HG03196 (cell line): ENCODE results near the gene FBLIM1.

Source experiments
- ATAC-seq: cut with Tn5 transposase; IDR thresholded peaks from one replicate; pipeline ENCODE4 v1.9.1; 2021; ENCODE audit not compliant: unreplicated experiment

The FBLIM1 gene

GRCh38 chr1:15747378-15747777, 11.2 kb upstream of the FBLIM1 start:
- ATAC-seq = no peak

GRCh38 chr1:15748264-15748663, 10.3 kb upstream of the FBLIM1 start:
- no peak for ATAC-seq

- no peak for ATAC-seq
Measured at GRCh38 chr1:15748690-15749398, 9.8 kb upstream of the FBLIM1 start.

- no peak for ATAC-seq
Measured at GRCh38 chr1:15749399-15750291, 8.9 kb upstream of the FBLIM1 start.

- ATAC-seq = no peak
Measured at GRCh38 chr1:15750924-15751323, 7.7 kb upstream of the FBLIM1 start.

- no peak for ATAC-seq
Measured at GRCh38 chr1:15751717-15752116, 6.9 kb upstream of the FBLIM1 start.

GRCh38 chr1:15753776-15754175, 4.8 kb upstream of the FBLIM1 start:
- no peak for ATAC-seq

- no peak for ATAC-seq
Measured at GRCh38 chr1:15755021-15755645, 3.5 kb upstream of the FBLIM1 start.

- ATAC-seq = no peak
Measured at GRCh38 chr1:15755646-15756040, 3.0 kb upstream of the FBLIM1 start.

- ATAC-seq = no peak
Measured at GRCh38 chr1:15756143-15757015, 2.2 kb upstream of the FBLIM1 start.

GRCh38 chr1:15757016-15757543, 1.5 kb upstream of the FBLIM1 start:
- ATAC-seq = no peak

- no peak for ATAC-seq
Measured at GRCh38 chr1:15757575-15758342, 836 bp upstream of the FBLIM1 start.

GRCh38 chr1:15758953-15759661, 512 bp downstream of the FBLIM1 start:
- no peak for ATAC-seq

GRCh38 chr1:15760520-15761211, 2.1 kb downstream of the FBLIM1 start:
- ATAC-seq = no peak

GRCh38 chr1:15761366-15762128, 3.0 kb downstream of the FBLIM1 start:
- no peak for ATAC-seq

- ATAC-seq = no peak
Measured at GRCh38 chr1:15762546-15762945, 4.0 kb downstream of the FBLIM1 start.

GRCh38 chr1:15764269-15764764, 5.7 kb downstream of the FBLIM1 start:
- ATAC-seq = no peak

- ATAC-seq = no peak
Measured at GRCh38 chr1:15764890-15765289, 6.3 kb downstream of the FBLIM1 start.
